ENCODE measurements around the gene METTL13. TPM values are rescaled to one million over a fixed set of nuclear protein-coding genes. Genes with fewer than 3 reads are reported as not detected.

METTL13 gene
- total RNA-seq, 1 experiment from 2014 or later, result 64.5 TPM

DNA sequence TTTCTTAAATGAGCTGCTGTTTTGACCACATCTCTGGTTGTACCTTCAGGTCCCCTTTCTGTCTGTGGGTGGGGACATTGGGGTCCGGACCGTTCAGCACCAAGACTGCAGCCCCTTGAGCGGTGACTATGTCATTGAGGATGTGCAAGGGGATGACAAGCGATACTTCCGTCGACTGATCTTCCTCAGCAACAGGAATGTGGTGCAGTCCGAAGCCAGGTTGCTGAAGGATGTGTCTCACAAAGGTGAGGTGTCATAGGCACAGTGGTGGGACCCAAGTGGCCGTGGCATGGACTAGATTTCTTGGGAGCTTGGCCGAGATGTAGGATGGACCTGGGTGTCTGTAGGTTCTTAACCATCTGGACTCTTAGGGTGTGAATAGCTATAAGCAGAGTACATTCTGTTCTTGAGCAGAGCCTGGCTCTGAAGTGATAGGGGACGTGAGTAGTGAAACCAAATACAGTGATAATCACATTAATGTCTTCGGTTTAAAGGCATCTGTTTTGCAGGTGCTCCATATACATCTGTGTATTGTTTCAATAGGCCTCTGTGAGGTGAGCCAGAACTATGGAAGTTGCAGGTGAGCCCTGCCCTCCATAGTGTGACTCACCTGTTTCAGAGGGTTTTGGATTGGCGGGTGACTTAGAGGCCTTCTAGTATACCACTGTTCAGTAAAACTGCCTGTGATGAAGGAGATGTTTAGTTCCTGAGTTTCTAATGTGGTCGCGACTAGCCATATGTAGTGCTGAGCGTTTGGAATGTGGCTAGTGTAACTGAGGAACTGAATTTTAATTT is 6.4 kb downstream of the METTL13 start:
- Histone ChIP-seq H2BK120ac (ENCODE audit: low read depth, low read length, poor library complexity, severe bottlenecking) (no peak overlapping the region), H3K23me2 (ENCODE audit: insufficient read length, low read depth, low read length, poor library complexity, severe bottlenecking) (no peaks in the 10 kb centered on the region), H2BK5ac (ENCODE audit: insufficient read length, low read length) (no peak overlapping the region), H4K91ac (ENCODE audit: insufficient read length, low read depth, low read length) (no peak overlapping the region), H3K27ac (ENCODE audit: insufficient read length, low read depth, low read length) (no peak overlapping the region), H4K5ac (ENCODE audit: insufficient read length, low read depth, low read length) (no peak overlapping the region), H3K56ac (ENCODE audit: insufficient read length, low read depth, low read length) (no peak overlapping the region), H3K23ac (ENCODE audit: insufficient read length, low read depth, low read length) (no peak overlapping the region), H2BK15ac (ENCODE audit: low read depth, low read length) (no peak overlapping the region), H4K20me1 (ENCODE audit: control insufficient read depth, insufficient read depth, insufficient read length) (no peaks in the 10 kb centered on the region), H2AFZ (ENCODE audit: low read length) (no peak overlapping the region), H3K18ac (ENCODE audit: insufficient read length, low read depth, low read length) (no peak overlapping the region), H3K27me3 (ENCODE audit: insufficient read depth, low read length) (no peaks in the 10 kb centered on the region), H3K79me1 (ENCODE audit: insufficient read depth, low read depth, low read length, poor library complexity, severe bottlenecking) (no peaks in the 10 kb centered on the region), H3K4me2 (ENCODE audit: insufficient read depth, insufficient read length, low read length) (no peak overlapping the region), H2BK12ac (ENCODE audit: insufficient read length, low read depth, low read length) (no peak overlapping the region), H3K79me2 (ENCODE audit: insufficient read depth, low read length) (peaks cover 11% of the 10 kb centered on the region; the same call in 1 of the 2 replicates), H3T11ph (ENCODE audit: low read length) (no peak overlapping the region), H2AK5ac (ENCODE audit: insufficient read length, low read length) (no peak overlapping the region), H4K8ac (replicated peaks; ENCODE audit: insufficient read length, low read depth, low read length) (no peak overlapping the region), H3K4ac (ENCODE audit: low read depth, low read length) (no peak overlapping the region), H3K4me1 (ENCODE audit: insufficient read depth, low read length) (no peaks in the 10 kb centered on the region), H3K9me3 (ENCODE audit: control insufficient read depth, low read depth, low read length) (no peaks in the 10 kb centered on the region), H3K14ac (ENCODE audit: insufficient read depth, low read length) (no peak overlapping the region), H2BK20ac (ENCODE audit: low read depth, low read length, poor library complexity, severe bottlenecking) (no peak overlapping the region), H3K9ac (ENCODE audit: extremely low read depth, insufficient read length, low read length) (no peak overlapping the region)
- WGBS (ENCODE audit: extremely low coverage, insufficient read length, low lambda C conversion rate), result no CpG with 5 or more reads among the region's 15 CpGs
- Mint-ChIP-seq H3K4me1 (peaks cover 1 to 6% of the 10 kb centered on the region in 2 experiments; a peak in 3 of 4 replicates), H3K36me3 (ENCODE audit: insufficient read depth in 1 of 3, low read depth in 3 of 3) (peaks cover 49 to 95% (median 90%) of the 10 kb centered on the region in 3 experiments; a peak in 6 of 7 replicates), H3K27ac (no peak overlapping the region), H3K9me3 (no peaks in the 10 kb centered on the region; a peak in 1 of 5 replicates), H3K27me3 (ENCODE audit: low read depth) (no peaks in the 10 kb centered on the region), H3K4me3 (no peak overlapping the region)
- TF ChIP-seq, protein P1, sequence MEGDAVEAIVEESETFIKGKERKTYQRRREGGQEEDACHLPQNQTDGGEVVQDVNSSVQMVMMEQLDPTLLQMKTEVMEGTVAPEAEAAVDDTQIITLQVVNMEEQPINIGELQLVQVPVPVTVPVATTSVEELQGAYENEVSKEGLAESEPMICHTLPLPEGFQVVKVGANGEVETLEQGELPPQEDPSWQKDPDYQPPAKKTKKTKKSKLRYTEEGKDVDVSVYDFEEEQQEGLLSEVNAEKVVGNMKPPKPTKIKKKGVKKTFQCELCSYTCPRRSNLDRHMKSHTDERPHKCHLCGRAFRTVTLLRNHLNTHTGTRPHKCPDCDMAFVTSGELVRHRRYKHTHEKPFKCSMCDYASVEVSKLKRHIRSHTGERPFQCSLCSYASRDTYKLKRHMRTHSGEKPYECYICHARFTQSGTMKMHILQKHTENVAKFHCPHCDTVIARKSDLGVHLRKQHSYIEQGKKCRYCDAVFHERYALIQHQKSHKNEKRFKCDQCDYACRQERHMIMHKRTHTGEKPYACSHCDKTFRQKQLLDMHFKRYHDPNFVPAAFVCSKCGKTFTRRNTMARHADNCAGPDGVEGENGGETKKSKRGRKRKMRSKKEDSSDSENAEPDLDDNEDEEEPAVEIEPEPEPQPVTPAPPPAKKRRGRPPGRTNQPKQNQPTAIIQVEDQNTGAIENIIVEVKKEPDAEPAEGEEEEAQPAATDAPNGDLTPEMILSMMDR (conservative IDR thresholded peaks at IDR 0.05), result no peak
- no peak for DNase-seq
